SHP77 (cell line): ENCODE measurements around the gene PTGES2.
"Not testable (repeated sequence)": the region's sequence is repeated elsewhere in the genome, so short reads cannot be mapped to it uniquely, and the experiment has no call there.

Experiments
- DNase-seq, 2 experiments: peaks; one replicate each; lab custom pipeline; 2025; lab: John Stamatoyannopoulos, UW

Gene PTGES2

DNA sequence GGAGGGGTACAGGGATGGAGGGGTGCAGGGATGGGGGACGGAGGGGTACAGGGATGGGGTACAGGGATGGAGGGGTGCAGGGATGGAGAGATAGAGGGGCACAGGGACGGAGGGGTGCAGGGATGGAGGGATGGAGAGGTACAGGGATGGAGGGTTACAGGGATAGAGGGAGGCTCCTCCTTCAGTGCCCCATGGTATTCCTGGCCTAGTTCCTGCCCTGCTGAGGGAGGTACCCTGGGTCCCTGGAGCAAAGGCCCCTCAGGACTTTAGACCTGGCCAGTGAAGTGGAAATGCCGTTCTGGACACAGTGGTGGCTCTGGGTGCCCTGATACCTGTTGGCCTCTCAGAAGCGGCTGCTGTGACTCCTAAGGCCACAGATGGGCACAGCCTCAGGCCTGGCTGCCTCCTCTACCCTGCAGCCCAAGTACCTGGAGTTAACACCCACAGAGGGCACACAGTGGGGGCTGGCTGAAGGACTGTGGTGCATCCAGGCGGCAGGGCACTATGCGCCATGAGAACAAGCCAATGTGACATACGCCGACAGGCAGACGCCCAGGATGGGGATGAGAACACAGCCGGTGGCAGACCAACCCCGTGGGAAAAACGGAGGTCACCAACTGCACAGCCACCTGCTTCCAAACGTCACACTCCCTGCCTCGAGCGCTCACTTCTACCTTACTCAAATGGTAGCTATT is 8.4 kb downstream of the PTGES2 start:
- no peak for DNase-seq

DNA sequence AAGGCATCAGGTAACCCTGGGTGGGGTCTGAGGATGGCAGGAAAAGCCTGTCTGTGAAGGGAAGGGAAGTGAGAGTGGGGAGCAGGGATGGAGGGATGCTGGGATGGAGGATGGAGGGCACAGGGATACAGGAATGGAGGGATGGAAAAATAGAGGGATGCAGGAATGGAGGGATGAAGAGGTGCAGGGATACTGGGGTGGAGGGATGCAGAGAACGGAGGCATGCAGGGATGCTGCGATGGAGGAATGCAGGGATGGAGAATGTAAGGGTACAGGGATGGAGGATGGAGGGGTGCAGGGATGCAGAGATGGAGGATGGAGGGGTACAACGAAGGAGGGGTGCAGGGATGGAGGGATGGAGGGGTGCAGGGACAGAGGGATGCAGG is 9.1 kb downstream of the PTGES2 start:
- DNase-seq = no peak

DNA sequence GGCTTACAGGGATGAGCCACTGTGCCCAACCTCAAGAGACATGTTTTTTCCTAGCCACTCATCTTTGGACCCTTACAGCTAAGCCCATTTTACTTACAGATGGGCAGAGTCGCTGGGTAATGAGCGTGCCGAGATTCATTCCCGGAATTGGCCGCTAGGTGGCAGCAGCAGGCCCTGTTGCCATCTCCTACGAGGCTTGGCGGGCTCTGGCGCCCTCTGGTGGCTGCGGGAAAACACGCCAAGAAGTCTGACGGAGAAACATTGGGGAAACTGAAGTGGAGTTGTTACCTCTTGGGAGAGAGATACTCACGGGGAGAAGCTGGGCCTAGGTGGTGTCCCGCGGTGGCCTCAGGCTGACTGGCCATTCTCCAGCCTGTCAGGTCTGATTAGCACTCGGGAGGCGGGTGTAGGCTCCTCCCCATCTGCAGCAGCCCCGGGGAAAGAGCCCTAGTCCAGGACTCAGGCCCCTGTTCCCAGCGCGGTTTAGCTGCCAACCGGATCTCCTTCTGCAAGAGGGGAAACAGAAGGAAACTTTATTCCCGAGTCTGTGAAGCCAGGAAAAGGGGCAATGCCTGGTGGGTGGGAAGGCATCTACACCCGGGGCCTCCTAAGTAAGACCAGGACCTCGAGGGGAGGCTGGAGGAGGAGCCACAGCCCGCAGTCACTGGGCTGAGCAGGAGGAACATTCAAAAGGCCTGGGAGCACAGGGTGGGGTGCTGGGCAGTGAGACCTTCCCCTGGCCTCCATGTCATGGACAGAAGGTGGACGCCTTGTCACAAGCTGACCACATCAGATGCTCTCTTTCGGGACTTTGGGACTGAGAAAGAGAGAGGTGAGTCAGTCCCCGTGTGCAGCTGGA is 9.7 kb downstream of the PTGES2 start:
- peak; percentile 69 to 78 for DNase-seq

DNA sequence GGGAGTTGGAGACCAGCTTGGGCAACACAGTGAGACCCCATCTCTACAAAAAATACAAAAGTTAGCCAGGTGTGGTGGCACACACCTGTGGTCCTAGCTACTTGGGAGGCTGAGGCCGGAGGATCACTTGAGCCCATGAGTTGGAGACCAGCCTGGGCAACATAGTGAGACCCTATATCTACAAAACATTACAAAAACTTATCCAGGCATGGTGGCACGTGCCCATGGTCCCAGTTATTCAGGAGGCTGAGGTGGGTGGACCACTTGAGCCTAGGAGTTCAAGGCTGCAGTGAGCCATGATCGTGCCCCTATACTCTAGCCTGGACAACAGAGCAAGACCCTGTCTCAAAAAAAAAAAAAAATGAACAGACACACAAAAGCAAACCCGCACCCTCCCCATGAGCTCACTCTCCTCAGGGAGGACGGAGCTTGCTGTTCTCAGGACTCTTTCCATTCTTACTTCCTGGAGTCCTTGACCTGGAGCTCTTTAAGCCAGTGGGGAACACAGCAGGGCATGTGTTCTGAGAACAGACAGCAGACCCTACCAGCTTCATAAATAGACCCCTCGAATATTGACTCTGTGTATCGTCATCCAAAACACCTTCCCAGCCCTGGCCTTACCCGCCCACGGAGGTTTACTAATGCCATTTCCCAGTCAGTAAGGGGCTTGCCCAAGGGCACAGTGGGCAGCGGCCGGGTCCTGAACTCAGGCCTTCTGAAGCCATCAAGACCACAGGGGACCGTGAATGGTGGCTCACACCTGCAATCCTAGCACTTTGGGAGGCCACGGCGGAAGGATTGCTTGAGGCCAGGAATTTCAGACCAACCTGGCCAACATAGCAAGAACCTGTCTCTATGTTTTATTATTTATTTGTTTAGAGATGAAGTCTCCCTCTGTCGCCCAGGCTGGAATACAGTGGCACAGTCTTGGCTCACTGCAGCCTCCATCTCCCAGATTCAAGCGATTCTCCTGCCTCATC is 11.1 kb downstream of the PTGES2 start:
- no peak for DNase-seq

DNA sequence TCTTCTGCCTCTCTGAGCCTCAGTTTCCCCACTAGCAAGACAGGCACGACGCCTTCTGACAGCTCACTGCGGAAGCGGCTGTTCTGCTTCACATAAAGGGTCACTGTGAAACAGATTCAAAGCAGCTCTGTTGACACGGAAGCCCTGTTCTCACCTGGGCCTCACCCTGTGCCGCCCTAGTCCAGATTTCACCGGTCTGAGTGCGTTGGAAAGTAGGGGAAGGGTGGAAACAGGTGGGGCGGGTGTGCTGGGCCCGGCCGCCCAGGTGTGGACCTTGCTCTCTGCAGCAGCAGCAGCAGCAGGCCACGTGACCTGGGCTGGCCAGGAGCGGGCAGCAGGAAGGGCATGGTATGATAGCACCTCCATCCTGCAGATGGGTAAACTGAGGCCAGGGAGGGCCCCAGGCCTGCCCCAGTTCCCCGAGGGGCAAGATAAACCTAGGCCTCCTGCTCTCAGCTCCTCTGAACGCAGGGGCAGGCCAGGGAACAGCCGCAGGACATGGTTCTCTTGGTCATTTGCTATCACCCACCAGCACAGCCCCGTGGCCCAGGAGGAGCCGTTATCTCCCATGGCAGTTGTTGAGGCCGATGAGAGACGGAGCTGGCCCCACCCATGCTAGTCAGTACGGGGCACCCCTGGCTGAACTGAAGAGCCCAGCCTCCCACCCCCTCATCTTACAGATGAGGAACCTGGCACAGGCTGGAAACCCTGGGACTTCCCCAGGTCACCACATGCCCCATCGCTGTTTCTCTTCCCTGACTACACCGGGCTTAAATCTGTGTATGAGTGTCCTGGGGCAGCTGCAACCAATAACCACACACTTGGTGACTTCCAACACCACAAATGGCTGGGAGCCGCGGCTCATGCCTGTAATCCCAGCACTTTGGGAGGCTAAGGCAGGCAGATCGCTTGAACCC is 12.1 kb downstream of the PTGES2 start:
- no peak for DNase-seq

DNA sequence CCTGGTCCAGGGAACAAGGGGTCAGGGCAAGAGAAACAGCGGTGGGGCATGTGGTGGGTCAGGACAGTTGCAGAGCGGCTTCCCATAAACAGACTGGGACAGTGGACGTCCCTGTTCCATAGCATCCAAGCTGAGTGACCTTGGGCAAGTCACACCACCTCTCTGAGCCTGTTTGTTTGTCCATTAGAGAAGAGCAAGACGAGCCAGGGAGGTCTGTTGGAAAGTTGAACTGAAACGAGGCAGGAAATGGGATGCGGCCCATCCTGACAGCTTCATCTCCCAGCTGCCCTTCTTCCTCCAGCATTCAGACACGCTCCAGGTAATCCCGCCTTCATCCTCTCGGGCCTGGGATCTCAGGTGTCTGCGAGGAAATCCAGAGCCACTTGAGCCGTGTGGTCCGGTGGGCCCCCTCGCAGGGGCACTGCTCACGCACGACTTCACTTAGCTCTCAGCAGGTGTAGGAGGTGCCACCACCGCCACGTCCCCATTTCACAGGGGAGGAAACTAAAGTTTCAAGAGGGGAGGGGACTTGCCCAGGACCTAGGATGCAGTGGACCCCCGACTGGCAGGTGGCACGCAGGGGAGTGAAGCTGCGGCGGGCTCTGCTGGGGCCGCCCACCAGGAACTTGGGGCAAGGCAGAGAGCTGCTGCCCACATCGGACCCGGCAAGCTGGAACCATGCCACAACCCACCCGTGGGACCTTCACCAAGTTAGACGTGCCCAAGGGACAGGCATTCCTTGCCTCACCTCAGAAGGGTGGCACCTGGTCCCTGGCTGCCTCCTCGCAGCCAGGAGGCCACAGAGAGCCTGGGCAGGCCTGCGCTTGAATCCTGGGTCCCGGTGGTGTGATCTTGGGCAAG is 13.0 kb downstream of the PTGES2 start:
- DNase-seq = no peak

DNA sequence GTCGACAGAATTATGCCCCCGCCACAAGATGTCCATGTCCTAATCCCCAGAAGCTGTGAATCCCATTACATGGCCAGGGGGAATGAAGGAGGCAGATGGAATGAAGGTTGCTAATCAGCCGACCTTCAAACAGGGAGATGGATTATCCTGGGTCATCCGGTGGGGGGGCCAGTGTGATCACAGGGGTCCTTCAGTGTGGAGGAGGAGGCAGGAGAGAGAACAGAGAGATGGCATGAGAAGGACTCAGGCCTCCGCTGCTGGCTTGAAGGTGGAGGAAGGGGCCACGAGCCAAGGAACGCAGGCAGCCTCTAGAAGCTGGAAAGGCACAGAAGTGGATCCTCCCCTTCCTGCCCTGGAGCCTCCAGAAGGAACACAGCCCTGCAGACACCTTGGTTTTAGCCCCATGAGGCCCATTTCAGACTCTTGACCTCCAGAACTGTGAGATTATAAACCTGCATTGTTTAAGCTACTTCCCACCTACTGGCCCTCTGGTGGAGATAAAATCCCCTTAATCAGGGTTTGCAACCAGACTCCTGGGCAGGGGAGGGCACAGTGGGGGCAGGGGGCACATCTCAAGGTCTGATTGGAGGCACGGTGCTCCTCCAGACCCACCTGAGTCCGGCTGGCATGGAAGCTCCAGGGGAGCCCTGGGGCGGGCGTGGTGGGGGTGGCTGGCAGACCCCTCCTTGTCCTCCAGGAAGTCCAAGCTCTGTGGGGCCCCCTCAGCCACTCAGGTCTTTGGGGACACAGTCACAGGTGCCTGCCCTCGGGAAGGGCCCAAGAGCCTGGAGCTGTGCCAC is 13.8 kb downstream of the PTGES2 start:
- no peak for DNase-seq

DNA sequence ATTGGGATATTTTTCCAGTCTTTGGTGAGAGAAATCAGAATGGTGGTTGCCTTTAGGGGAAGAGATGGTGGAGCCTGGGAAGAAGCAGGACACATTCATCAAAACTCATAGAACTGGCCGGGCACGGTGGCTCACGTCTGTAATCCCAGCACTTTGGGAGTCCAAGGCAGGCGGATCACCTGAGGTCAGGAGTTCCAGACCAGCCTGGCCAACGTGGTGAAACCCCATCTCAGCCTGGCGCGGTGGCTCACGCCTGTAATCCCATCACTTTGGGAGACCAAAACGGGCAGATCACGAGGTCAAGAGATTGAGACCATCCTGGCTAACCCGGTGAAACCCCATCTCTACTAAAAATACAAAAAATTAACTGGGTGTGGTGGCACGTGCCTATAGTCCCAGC is 15.8 kb downstream of the PTGES2 start:
- not testable (repeated sequence) for DNase-seq

DNA sequence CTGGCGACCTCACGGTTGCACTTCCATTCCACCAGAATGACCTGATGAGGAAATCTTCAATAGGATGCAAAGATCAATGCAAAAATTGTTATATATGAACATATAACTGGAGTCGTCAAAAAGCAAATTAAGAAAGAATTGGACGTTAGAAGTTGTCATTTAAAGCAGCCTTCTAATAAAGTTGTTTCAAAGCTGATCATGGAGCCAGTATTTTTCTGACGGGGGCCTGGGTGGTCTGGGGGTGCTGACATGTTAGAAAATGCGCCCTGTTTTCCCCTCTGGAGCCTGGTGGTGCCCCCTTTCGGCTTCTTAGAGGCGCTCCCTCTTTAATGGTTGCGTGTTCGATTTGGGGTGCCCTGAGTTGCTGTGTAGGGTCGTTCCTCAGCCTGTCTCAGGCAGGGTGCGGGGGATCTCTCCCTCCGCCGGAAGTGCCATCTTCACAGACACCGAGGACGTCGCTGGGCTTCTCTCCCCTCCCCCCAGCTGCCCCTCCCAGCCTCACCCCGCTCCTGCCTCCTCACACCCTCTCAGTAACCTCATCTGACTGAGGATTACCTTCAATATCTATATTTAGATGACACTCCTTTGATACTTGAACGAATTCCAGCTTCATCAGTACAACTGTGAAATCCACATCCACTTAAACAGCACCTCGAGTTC is 18.3 kb downstream of the PTGES2 start:
- no peak for DNase-seq

DNA sequence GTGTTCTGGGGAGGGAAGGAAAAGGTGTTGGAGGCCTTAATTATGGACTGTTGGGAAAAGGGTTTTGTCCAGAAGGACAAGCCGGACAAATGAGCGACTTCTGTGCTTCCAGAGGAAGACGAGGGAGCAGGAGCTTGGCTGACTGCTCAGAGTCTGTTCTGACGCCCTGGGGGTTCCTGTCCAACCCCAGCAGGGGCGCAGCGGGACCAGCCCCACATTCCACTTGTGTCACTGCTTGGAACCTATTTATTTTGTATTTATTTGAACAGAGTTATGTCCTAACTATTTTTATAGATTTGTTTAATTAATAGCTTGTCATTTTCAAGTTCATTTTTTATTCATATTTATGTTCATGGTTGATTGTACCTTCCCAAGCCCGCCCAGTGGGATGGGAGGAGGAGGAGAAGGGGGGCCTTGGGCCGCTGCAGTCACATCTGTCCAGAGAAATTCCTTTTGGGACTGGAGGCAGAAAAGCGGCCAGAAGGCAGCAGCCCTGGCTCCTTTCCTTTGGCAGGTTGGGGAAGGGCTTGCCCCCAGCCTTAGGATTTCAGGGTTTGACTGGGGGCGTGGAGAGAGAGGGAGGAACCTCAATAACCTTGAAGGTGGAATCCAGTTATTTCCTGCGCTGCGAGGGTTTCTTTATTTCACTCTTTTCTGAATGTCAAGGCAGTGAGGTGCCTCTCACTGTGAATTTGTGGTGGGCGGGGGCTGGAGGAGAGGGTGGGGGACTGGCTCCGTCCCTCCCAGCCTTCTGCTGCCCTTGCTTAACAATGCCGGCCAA is 19.1 kb downstream of the PTGES2 start:
- DNase-seq = no peak

DNA sequence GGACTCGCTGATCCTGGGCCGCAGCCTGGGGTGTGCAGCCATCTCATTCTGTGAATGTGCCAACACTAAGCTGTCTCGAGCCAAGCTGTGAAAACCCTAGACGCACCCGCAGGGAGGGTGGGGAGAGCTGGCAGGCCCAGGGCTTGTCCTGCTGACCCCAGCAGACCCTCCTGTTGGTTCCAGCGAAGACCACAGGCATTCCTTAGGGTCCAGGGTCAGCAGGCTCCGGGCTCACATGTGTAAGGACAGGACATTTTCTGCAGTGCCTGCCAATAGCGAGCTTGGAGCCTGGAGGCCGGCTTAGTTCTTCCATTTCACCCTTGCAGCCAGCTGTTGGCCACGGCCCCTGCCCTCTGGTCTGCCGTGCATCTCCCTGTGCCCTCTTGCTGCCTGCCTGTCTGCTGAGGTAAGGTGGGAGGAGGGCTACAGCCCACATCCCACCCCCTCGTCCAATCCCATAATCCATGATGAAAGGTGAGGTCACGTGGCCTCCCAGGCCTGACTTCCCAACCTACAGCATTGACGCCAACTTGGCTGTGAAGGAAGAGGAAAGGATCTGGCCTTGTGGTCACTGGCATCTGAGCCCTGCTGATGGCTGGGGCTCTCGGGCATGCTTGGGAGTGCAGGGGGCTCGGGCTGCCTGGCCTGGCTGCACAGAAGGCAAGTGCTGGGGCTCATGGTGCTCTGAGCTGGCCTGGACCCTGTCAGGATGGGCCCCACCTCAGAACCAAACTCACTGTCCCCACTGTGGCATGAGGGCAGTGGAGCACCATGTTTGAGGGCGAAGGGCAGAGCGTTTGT is 19.9 kb downstream of the PTGES2 start:
- no peak for DNase-seq

DNA sequence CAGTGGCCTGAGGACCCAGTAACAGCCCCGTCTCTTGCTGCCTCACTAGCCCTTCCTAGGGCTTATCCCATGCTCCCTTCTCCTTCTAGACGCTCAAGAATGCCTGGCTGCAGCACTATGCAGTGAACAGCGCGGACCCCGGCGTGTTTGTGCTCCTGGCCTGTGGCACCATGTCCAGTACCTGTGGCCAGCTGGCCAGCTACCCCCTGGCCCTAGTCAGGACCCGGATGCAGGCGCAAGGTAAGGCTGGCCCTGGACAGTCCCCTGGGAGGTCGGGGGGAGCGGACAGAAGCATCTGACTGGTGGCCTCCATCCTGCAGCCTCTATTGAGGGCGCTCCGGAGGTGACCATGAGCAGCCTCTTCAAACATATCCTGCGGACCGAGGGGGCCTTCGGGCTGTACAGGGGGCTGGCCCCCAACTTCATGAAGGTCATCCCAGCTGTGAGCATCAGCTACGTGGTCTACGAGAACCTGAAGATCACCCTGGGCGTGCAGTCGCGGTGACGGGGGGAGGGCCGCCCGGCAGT is 20.5 kb downstream of the PTGES2 start:
- DNase-seq = no peak

DNA sequence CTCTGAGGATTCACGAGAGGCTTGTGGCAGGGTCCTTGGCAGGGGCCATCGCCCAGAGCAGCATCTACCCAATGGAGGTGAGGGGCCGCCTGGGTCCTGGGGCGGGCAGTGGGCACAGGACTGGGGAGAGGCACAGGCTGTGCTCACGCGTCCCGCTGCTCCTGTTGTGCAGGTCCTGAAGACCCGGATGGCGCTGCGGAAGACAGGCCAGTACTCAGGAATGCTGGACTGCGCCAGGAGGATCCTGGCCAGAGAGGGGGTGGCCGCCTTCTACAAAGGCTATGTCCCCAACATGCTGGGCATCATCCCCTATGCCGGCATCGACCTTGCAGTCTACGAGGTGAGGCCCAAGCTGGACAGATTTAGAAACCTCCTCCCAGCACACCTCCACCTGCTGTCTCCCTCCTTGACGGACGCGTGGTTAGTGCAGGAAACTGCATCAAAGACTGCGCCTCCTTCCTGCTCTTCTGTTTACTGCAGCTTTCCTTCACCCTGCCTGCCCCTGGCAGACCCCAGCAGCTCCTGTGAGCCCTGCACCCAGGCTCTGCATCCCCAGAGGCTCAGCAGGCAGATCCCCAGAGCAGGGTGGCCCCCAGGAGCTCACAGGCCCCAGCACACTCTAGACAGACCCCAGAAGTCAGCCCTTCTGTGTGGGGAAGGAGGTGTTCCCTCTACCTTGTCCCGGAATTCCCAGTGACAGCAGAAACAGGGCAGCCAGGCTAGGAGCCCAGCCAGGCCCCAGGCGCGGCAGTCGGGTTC is 21.2 kb downstream of the PTGES2 start:
- no peak for DNase-seq

DNA sequence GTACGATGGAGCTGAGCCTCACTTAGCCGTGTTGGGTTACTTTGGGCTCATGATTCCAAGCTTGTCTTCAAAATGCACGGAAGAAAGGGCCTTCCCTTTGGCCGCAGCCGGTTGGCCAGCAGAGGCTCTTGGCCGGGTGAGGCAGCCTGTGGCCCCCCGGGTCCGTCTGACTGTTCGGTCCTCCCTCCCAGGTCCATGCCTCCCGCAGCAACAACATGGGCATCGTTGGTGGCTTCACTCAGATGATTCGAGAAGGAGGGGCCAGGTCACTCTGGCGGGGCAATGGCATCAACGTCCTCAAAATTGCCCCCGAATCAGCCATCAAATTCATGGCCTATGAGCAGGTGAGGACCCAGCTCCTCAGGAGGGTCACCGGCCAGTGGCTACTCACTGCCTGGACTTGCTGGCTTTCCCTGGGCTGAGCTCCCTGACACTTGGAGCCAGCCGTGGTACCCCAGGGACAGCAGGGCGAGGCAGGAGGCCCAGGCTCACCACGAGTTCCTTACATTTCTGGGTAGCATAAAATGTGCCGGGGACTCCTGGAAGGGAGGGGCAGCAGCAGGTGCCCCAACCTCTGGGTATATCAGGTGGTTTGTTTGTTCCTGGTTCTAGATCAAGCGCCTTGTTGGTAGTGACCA is 21.9 kb downstream of the PTGES2 start:
- DNase-seq = no peak

DNA sequence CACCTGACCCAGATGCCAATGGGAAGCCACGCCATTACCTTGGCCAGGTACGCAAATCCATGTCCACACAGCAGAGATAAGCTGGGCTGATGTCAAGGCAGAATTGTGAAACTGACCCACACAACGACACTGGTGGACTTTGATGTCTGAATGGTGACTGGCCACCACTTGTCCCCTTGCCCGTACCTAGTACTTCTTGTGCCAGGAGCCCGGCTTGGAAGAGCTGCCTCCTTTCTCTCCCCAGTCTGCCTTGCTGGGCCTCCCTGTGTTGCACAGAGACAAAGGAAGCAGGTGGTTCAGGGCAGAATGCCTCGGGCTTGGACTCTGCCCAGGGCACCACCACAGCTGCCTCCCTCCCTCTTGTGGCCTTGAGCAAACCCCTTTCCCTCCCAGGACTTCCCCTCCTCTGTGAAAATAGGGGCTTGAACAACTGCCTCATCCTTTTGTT is 23.3 kb downstream of the PTGES2 start:
- peak; percentile 68 to 88 for DNase-seq

DNA sequence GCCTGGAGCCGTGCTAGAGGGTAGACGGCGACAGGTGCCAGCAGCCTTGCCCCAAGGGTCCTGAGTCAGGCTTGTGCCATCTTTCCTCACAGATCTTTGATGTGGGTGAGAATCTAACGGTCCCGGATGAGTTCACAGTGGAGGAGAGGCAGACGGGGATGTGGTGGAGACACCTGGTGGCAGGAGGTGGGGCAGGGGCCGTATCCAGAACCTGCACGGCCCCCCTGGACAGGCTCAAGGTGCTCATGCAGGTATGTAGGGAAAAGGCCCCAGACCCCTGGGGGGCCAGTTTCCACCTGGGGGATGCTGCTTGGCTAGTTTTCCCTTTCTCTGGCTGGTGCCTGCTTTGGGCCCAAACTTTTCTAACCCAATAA is 24.0 kb downstream of the PTGES2 start:
- peak; percentile 21 to 36 for DNase-seq
